Pulmonary artery endothelial cell (primary cell): ENCODE data around the gene MBOAT1. TPM values are rescaled to one million over a fixed set of nuclear protein-coding genes. Genes with fewer than 3 reads are reported as not detected.
"Not testable (repeated sequence)": the region's sequence is repeated elsewhere in the genome, so short reads cannot be mapped to it uniquely, and the experiment has no call there.

Experiments used
- DNase-seq: peaks from one replicate; pipeline ENCODE4 v3.0.0-alpha.2; 2011; ENCODE audit warnings: low read depth, low spot score
- total RNA-seq: library from RNA; depleted of rRNA; stranded (reverse); fragments of >200 nt; gene quantifications from 2 replicates; pipeline ENCODE4 v1.2.3, GENCODE V29; 2014

MBOAT1 gene
- total RNA-seq, 1 donor from 2014 or later: 2.4 TPM

GRCh38 chr6:20203561-20204511 lies 8.4 kb downstream of the MBOAT1 start:
- no peak for DNase-seq

GRCh38 chr6:20202699-20203302 lies 9.5 kb downstream of the MBOAT1 start:
- no peak for DNase-seq

DNA sequence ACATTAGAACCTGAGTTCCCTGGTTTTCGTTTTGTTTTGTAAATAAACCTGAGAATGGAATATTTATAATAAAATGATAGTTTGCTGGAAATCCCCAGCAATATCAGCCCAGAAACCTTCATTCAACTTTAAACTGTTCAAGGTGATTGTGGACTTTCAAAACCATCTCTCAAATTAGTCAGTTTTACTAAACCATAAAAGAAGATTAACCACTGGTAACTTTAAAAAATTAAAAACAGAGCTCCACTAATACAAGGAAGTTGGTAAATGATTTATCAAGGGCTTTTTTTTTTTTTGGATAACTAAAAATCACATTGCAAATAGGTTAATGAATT lies 10.0 kb downstream of the MBOAT1 start:
- DNase-seq: no peak

- no peak for DNase-seq
These were observed 11.3 kb downstream of the MBOAT1 start for GRCh38 chr6:20200761-20201630.

DNA sequence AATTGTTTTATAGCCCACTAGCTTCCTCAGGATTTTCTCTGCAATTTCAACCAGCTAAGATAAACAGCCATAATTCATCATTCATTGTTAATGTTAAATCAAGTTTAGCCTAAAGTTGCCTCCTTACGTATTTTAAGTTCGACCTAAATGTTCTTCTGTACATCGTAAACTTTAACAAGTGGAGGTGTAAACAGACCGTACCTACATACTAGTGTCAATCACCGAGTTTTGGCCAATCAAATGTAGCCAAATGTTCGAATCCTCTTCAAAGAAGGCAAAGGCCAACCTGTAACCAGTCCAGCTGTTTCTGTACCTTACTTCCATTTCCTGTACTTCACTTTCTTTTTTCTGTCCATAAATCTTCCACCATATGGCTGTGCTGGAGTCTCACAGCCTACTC lies 13.5 kb downstream of the MBOAT1 start:
- no peak for DNase-seq

- no peak for DNase-seq
These were observed 14.0 kb downstream of the MBOAT1 start for GRCh38 chr6:20198156-20198774.

DNA sequence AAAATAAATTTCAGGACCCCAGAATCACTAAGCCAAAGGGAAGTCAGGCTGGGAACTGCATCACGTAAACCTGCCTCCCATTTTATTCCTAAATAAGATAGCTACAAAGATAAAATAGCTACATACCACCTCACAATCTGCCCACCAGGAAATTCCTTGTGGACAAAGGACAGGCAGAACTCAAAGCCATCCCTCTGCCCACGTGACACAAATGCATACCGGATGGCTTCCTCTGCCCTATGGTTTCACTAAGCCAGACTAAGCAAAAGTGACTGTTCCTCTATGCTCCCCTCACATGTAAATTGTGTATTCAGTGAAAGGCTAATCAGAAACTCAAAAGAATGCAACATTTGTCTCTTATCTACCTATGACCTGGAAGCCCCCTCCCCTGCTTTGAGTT lies 15.0 kb downstream of the MBOAT1 start:
- no peak for DNase-seq

GRCh38 chr6:20192625-20193024 lies 19.6 kb downstream of the MBOAT1 start:
- DNase-seq: no peak

- DNase-seq: no peak
These were observed 20.3 kb downstream of the MBOAT1 start for GRCh38 chr6:20191992-20192391.

- DNase-seq: no peak
These were observed 23.6 kb downstream of the MBOAT1 start for GRCh38 chr6:20188630-20189075.

DNA sequence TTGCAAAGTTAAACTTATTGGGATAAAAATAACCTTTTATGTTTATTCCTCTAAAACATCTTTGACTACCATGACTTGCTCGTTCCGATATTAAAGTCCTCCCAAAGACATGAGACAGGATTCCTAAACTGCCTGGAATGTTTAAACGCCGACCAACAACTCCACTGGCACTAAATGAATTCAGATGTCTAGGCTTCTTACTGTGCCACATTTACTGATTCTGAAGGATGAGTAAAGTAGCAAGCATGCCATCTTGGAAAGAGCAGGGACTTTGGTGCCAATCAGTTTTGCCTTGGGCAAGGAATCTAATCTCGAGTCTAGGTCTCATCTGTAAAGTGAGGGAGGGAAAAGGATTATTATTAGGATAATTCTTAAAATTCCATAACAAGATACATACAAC lies 25.3 kb downstream of the MBOAT1 start:
- no peak for DNase-seq

DNA sequence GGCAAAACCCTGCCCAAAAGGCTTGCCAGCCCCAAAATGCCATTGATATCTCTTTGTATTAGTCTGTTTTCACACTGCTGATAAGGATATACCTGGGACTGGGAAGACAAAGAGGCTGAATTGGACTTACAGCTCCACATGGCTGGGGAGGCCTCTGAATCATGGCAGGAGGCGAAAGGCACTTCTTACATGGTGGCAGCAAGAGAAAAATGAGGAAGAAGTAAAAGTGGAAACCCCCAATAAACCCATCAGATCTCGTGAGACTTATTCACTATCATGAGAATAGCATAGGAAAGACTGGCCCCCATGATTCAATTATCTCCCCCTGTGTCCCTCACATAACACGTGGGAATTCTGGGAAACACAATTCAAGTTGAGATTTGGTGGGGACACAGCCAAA lies 28.6 kb downstream of the MBOAT1 start:
- DNase-seq: no peak

- no peak for DNase-seq
These were observed 29.2 kb downstream of the MBOAT1 start for GRCh38 chr6:20182926-20183521.

DNA sequence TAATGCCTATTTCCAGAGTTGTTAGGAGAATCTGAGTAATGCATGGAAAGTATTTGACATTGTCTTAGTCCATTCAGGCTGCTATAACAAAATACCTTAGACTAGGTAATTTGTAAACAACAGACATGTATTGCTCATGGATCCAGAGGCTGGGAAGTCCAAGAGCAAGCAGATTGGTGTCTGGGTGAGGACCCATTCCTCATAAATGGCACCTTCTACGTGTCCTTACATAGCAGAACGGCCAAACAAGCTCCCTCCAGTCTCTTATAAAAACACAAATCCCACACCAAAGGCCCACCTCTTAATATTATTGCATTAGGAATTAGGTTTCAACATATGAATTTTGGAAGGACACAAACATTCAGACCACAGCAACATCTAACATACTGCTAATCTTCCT lies 30.2 kb downstream of the MBOAT1 start:
- DNase-seq: no peak

DNA sequence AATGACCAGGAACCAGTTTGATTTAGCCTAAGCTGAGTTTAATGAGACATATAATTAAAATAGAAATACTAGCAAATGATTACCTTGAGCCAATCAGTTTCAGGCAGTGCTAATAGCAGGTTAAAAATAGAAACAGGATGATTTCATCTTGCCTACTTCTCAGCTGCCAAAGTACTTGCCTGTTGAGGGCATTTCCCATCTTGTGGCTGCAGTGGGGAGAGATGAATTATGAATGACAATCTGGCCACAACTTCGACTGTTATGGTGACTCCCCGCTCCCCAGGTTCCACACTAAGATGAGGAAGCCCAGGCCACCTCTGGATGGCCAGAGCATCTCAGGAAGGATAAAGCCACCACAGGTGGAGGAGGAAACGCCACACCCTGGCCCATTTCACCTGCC lies 31.3 kb downstream of the MBOAT1 start:
- no peak for DNase-seq

DNA sequence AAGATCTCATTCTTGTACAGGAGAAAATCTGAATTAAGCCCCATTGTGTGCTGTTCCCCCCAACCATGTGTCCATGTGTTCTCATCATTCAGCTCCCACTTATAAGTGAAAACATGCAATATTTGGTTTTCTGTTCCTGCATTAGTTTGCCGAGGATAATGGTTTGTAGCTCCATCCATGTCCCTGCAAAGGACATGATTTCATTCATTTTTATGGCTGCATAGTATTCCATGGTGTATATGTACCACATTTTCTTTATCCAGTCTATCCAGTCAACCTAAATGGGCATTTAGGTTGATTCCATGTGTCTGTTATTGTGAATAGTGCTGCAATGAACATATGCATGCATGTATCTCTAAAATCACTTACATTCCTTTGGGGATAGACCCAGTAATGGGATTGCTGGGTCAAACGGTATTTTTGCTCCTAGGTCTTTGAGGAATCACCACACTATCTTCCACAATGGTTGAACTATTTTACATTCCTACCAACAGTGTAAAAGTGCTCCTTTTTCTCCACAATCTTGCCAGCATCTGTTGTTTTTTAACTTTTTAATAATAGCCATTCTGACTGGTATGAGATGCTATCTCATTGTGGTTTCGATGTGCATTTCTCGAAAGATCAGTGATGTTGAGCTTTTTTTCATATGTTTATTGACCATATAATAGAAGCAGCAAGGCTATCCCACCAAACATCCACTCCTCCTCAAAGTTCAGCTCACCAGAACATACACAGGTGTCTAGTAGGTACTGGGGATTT lies 32.8 kb downstream of the MBOAT1 start:
- DNase-seq: not testable (repeated sequence)

DNA sequence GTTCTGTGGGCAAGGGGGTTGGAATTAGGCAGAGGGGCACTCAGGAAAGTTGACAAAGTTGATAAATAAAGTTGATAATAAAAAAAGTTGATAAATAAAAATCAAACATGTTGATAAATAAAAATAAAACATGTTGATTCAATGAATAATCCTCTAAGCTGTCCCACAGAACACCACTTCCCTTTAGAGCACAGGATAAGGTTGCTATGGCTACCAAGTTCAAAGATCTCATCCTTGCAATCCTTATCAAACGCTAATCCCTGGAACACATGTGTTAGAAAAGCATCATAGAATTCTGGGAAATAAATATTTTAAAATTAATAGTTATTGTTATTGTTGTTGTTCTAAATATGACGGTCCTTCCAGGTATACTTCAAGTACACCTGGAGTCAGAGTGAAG lies 33.9 kb downstream of the MBOAT1 start:
- no peak for DNase-seq

DNA sequence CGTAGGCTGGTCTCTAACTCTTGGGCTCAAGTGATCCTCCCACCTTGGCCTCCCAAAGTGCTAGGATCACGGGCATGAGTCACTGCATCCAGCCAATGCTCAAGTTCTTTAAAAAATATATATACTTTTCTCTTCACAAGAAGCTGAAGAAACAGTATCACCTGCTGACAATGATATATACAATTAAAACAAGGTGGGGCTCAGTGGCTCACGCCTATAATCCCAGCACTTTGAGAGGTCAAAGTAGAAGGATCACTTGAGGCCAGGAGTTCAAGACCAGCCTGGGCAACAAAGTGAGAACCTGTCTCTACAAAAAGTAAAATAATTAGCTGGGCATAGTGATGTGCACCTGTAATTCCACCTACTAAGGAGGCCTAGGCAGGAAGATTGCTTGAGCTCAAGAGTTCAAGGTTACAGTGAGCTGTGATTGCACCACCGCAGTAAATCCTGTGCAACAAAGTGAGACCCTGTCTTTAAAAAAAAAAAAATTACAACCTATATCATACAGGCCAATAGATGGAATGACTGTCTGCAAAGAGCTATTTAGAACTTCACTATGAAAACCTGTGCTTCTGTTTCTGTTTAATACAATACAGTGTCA lies 36.4 kb downstream of the MBOAT1 start:
- DNase-seq: no peak

DNA sequence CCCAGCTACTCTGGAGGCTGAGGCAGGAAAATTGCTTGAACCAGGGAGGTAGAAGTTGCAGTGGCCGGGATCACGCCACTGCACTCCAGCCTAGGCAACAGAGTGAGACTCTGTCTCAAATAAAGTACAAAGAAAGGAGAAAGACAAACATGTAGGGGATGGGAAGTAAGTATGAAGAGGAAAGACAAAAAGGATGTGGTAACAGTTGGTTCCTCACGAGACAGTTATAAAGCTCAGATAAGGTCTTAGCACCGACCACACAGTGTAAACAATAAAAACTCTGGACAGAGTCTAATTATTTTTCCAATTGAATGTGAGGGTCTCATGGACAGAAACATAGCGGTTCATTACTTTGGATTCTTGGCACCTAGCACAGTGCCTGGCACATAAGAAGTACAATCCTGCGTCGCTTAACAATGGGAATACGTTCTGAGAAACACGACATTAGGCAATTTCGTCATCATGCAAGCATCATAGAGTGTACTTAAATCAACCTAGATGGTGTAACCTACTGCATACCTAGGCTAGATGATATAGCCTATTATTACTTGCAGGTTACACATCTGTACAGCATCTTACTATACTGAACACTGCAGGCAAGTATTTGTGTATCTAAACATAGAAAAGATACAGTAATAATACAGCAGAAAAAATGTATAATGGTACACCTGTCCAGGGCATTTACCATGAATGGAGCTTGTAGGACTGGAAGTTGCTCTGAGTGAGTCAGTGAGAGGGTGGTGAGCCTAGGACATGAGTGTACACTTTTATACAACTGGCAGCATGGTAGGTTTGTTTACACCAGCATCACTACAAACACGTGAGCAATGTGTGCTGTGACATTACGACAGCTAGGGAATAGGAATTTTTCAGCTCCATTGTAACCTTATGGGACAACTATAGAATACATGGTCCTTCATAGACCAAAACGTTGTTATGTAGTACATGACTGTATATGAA lies 38.2 kb downstream of the MBOAT1 start:
- no peak for DNase-seq
